Activated CD8-positive, alpha-beta memory T cell treated with anti-CD3 and anti-CD28 coated beads, Interleukin-2, amount 10 ng/mL, durations not matched to agents 7 days and 5 days (primary cell): ENCODE data around the gene WDR35. TPM values are rescaled to one million over a fixed set of nuclear protein-coding genes. Genes with fewer than 3 reads are reported as not detected.

Experiments used
- ATAC-seq: fragments of 150-1000 bp; cut with Tn5 transposase; one replicate; pipeline ENCODE4 v1.10.0; 2021; ENCODE audit warnings: moderate library complexity
- CTCF ChIA-PET: fragments of 350-600 bp; sonication (Branson Sonifier 250); formaldehyde crosslinking; loops from one replicate; lab custom pipeline; 2021; ENCODE audit warnings: antibody characterized with exemption; lab: Charles Lee
- DNase-seq: peaks from one replicate; pipeline ENCODE4 v3.0.0-alpha.2; 2020
- H3K27ac Mint-ChIP-seq: one replicate; pipeline ENCODE4 v1.8.0; 2021; ENCODE audit warnings: mild to moderate bottlenecking, mixed read lengths
- H3K27me3 Mint-ChIP-seq: one replicate; pipeline ENCODE4 v1.8.0; 2021; ENCODE audit warnings: mixed read lengths
- H3K36me3 Mint-ChIP-seq: one replicate; pipeline ENCODE4 v1.8.0; 2021; ENCODE audit warnings: mild to moderate bottlenecking, mixed read lengths
- H3K4me1 Mint-ChIP-seq: one replicate; pipeline ENCODE4 v1.8.0; 2021; ENCODE audit warnings: mixed read lengths
- H3K4me3 Mint-ChIP-seq: one replicate; pipeline ENCODE4 v1.8.0; 2021; ENCODE audit warnings: mild to moderate bottlenecking, moderate library complexity, mixed read lengths
- H3K9me3 Mint-ChIP-seq: one replicate; pipeline ENCODE4 v1.8.0; 2022; ENCODE audit warnings: low read depth, mixed read lengths
- total RNA-seq, 2 experiments: library from RNA; stranded (reverse); gene quantifications; one replicate each; pipeline ENCODE4 v1.2.3, GENCODE V29; 2021

WDR35 gene
- total RNA-seq: 1 to 10 TPM; 4.2 to 4.5 TPM

- Mint-ChIP-seq H3K27me3 (peaks cover 21% of the 10 kb centered on the region), H3K36me3 (peaks cover 3% of the 10 kb centered on the region), H3K4me1 (peaks cover 28% of the 10 kb centered on the region), H3K4me3 (peak within 1 kb of the TSS; percentile 88), H3K9me3 (no peaks in the 10 kb centered on the region), H3K27ac (peak within 1 kb of the TSS; percentile 80)
- peak; percentile 94 for DNase-seq
- peak; percentile 97 for ATAC-seq
- CTCF ChIA-PET: interaction anchor here (0.9 to 1.8 kb wide), 4 partner anchors 10 to 47 kb away, joined by 3 to 6 read pairs (median 4); no protein-coding TSS in a partner anchor
These were observed at the start of gene WDR35 for GRCh38 chr2:19989667-19990415. Gene WDR35, minus strand, starts transcription at chr2:19990105. Its CDS starts 90 bp downstream, at chr2:19990015.

- Mint-ChIP-seq H3K27ac (no peak overlapping the region), H3K27me3 (no peaks in the 10 kb centered on the region), H3K36me3 (peaks cover 46% of the 10 kb centered on the region), H3K9me3 (no peaks in the 10 kb centered on the region), H3K4me1 (peaks cover 7% of the 10 kb centered on the region), H3K4me3 (no peak overlapping the region)
- CTCF ChIA-PET: interaction anchor here (1.2 to 3.4 kb wide), 4 partner anchors 11 to 48 kb away, joined by 3 to 12 read pairs (median 4); partner anchors contain the start of genes LAPTM4A and WDR35
- DNase-seq (no peak), ATAC-seq (no peak)
These were observed 47.8 kb upstream of the WDR35 start for GRCh38 chr2:20037660-20038059.

- no peak for DNase-seq
- Mint-ChIP-seq H3K27ac (peak overlapping the region; percentile 61), H3K27me3 (no peaks in the 10 kb centered on the region), H3K4me1 (peaks cover 7% of the 10 kb centered on the region), H3K4me3 (no peak overlapping the region), H3K36me3 (peaks cover 57% of the 10 kb centered on the region), H3K9me3 (no peaks in the 10 kb centered on the region)
- ATAC-seq: no peak
- CTCF ChIA-PET: interaction anchor here (1.3 to 1.9 kb wide), 3 partner anchors 22 to 189 kb away, joined by 3 to 4 read pairs (median 4); partner anchors contain the start of gene SDC1
These were observed 46.2 kb upstream of the WDR35 start for GRCh38 chr2:20035955-20036666.

- no peak for DNase-seq
- Mint-ChIP-seq H3K27me3 (no peaks in the 10 kb centered on the region), H3K36me3 (peaks cover 61% of the 10 kb centered on the region), H3K4me1 (peaks cover 7% of the 10 kb centered on the region), H3K27ac (no peak overlapping the region), H3K9me3 (no peaks in the 10 kb centered on the region), H3K4me3 (no peak overlapping the region)
- CTCF ChIA-PET: interaction anchor here (1.3 to 1.9 kb wide), 3 partner anchors 21 to 190 kb away, joined by 3 to 4 read pairs (median 4); partner anchors contain the start of gene SDC1
- ATAC-seq: no peak
These were observed 44.9 kb upstream of the WDR35 start for GRCh38 chr2:20034821-20035220.

GRCh38 chr2:20034218-20034617 lies 44.3 kb upstream of the WDR35 start:
- Mint-ChIP-seq H3K36me3 (peaks cover 67% of the 10 kb centered on the region), H3K4me1 (peaks cover 7% of the 10 kb centered on the region), H3K4me3 (no peak overlapping the region), H3K9me3 (no peaks in the 10 kb centered on the region), H3K27ac (no peak overlapping the region), H3K27me3 (no peaks in the 10 kb centered on the region)
- CTCF ChIA-PET: interaction anchor here (0.9 kb wide), 1 partner anchor 19 kb away, joined by 3 read pairs; no protein-coding TSS in a partner anchor
- ATAC-seq: no peak
- no peak for DNase-seq

- H3K27ac Mint-ChIP-seq: no peak overlapping the region
- ATAC-seq: no peak
- CTCF ChIA-PET: no interaction called here
These were observed 43.4 kb upstream of the WDR35 start for GRCh38 chr2:20033322-20033721.

GRCh38 chr2:20030224-20030623 lies 40.3 kb upstream of the WDR35 start:
- CTCF ChIA-PET: interaction anchor here (1.7 kb wide), 1 partner anchor 15 kb away, joined by 7 read pairs; no protein-coding TSS in a partner anchor
- ATAC-seq (no peak), DNase-seq (no peak)
- Mint-ChIP-seq H3K27ac (no peak overlapping the region), H3K4me3 (no peak overlapping the region), H3K36me3 (peaks cover 60% of the 10 kb centered on the region), H3K9me3 (no peaks in the 10 kb centered on the region), H3K4me1 (no peaks in the 10 kb centered on the region), H3K27me3 (no peaks in the 10 kb centered on the region)

More at GRCh38 chr2:20033322-20033721, 43.4 kb upstream of the WDR35 start:
- Mint-ChIP-seq H3K4me1 (peaks cover 7% of the 10 kb centered on the region), H3K27me3 (no peaks in the 10 kb centered on the region), H3K9me3 (no peaks in the 10 kb centered on the region), H3K4me3 (no peak overlapping the region), H3K36me3 (peaks cover 72% of the 10 kb centered on the region)
- no peak for DNase-seq

- peaks cover under 1% of the 10 kb centered on the region for H3K9me3 Mint-ChIP-seq
- CTCF ChIA-PET: interaction anchor here (1.6 kb wide), 1 partner anchor 12 kb away, joined by 5 read pairs; no protein-coding TSS in a partner anchor
- peaks cover 2% of the 10 kb centered on the region for H3K27me3 Mint-ChIP-seq
- peaks cover 48% of the 10 kb centered on the region for H3K36me3 Mint-ChIP-seq
- no peak overlapping the region for H3K27ac Mint-ChIP-seq
- DNase-seq (no peak), ATAC-seq (no peak)
- H3K4me3 Mint-ChIP-seq: no peak overlapping the region
- H3K4me1 Mint-ChIP-seq: no peaks in the 10 kb centered on the region
These were observed 38.0 kb upstream of the WDR35 start for GRCh38 chr2:20027705-20028434.

GRCh38 chr2:20027260-20027677 lies 37.4 kb upstream of the WDR35 start:
- no peak for DNase-seq
- peaks cover 2% of the 10 kb centered on the region for H3K27me3 Mint-ChIP-seq
- no peak overlapping the region for H3K4me3 Mint-ChIP-seq
- CTCF ChIA-PET: interaction anchor here (1.6 kb wide), 1 partner anchor 12 kb away, joined by 5 read pairs; no protein-coding TSS in a partner anchor
- ATAC-seq: no peak
- no peaks in the 10 kb centered on the region for H3K4me1 Mint-ChIP-seq
- peaks cover 44% of the 10 kb centered on the region for H3K36me3 Mint-ChIP-seq
- peaks cover 3% of the 10 kb centered on the region for H3K9me3 Mint-ChIP-seq
- no peak overlapping the region for H3K27ac Mint-ChIP-seq

- Mint-ChIP-seq H3K36me3 (peaks cover 40% of the 10 kb centered on the region), H3K27me3 (peaks cover 2% of the 10 kb centered on the region), H3K4me3 (no peak overlapping the region), H3K27ac (no peak overlapping the region), H3K9me3 (peaks cover 10% of the 10 kb centered on the region), H3K4me1 (no peaks in the 10 kb centered on the region)
- no peak for DNase-seq
- CTCF ChIA-PET: no interaction called here
- ATAC-seq: no peak
These were observed 35.3 kb upstream of the WDR35 start for GRCh38 chr2:20025065-20025786.

- H3K4me3 Mint-ChIP-seq: no peak overlapping the region
- peaks cover 26% of the 10 kb centered on the region for H3K36me3 Mint-ChIP-seq
- ATAC-seq (no peak), DNase-seq (no peak)
- no peak overlapping the region for H3K27ac Mint-ChIP-seq
- H3K9me3 Mint-ChIP-seq: peaks cover 10% of the 10 kb centered on the region
- H3K27me3 Mint-ChIP-seq: peaks cover 2% of the 10 kb centered on the region
- H3K4me1 Mint-ChIP-seq: no peaks in the 10 kb centered on the region
- CTCF ChIA-PET: interaction anchor here (1.0 to 1.2 kb wide), 3 partner anchors 8 to 12 kb away, joined by 3 to 4 read pairs (median 3); partner anchors contain the start of gene MATN3
These were observed 33.8 kb upstream of the WDR35 start for GRCh38 chr2:20023688-20024087.

GRCh38 chr2:20021405-20022009 lies 31.6 kb upstream of the WDR35 start:
- no peak for DNase-seq
- peaks cover 4% of the 10 kb centered on the region for H3K27me3 Mint-ChIP-seq
- peaks cover 18% of the 10 kb centered on the region for H3K36me3 Mint-ChIP-seq
- peaks cover 10% of the 10 kb centered on the region for H3K9me3 Mint-ChIP-seq
- no peak for ATAC-seq
- no peak overlapping the region for H3K4me3 Mint-ChIP-seq
- no peaks in the 10 kb centered on the region for H3K4me1 Mint-ChIP-seq
- no peak overlapping the region for H3K27ac Mint-ChIP-seq
- CTCF ChIA-PET: interaction anchor here (0.6 kb wide), 1 partner anchor 88 kb away, joined by 3 read pairs; no protein-coding TSS in a partner anchor
